GM21360 (cell line): ENCODE results near the gene LAMB3.
A peak's percentile ranks its signal among the peaks of the same experiment; 100 is the strongest.

Experiments
- ATAC-seq: cut with Tn5 transposase; IDR thresholded peaks from one replicate; pipeline ENCODE4 v1.9.1; 2021; ENCODE audit warnings: mild to moderate bottlenecking, moderate library complexity; ENCODE audit not compliant: unreplicated experiment

Gene LAMB3

GRCh38 chr1:209634005-209634737, 18.1 kb downstream of the LAMB3 start:
- no peak for ATAC-seq

GRCh38 chr1:209633335-209633997, 18.8 kb downstream of the LAMB3 start:
- no peak for ATAC-seq

GRCh38 chr1:209630383-209631225, 21.6 kb downstream of the LAMB3 start:
- ATAC-seq = no peak

GRCh38 chr1:209629621-209630382, 22.4 kb downstream of the LAMB3 start:
- ATAC-seq = no peak

- ATAC-seq = no peak
These were observed 23.5 kb downstream of the LAMB3 start for GRCh38 chr1:209628618-209629299.

GRCh38 chr1:209627732-209628196, 24.5 kb downstream of the LAMB3 start:
- ATAC-seq = peak; percentile 76

- ATAC-seq = no peak
These were observed 25.0 kb downstream of the LAMB3 start for GRCh38 chr1:209627027-209627731.

- no peak for ATAC-seq
These were observed 25.7 kb downstream of the LAMB3 start for GRCh38 chr1:209626346-209627026.

GRCh38 chr1:209625791-209626285, 26.4 kb downstream of the LAMB3 start:
- no peak for ATAC-seq

- ATAC-seq = no peak
These were observed 27.4 kb downstream of the LAMB3 start for GRCh38 chr1:209624558-209625549.

GRCh38 chr1:209622841-209623829, 29.1 kb downstream of the LAMB3 start:
- no peak for ATAC-seq

GRCh38 chr1:209621741-209622655, 30.2 kb downstream of the LAMB3 start:
- ATAC-seq = no peak

GRCh38 chr1:209621286-209621685, 30.9 kb downstream of the LAMB3 start:
- no peak for ATAC-seq

GRCh38 chr1:209620487-209620884, 31.7 kb downstream of the LAMB3 start:
- ATAC-seq = no peak
